Astrocyte of the cerebellum (primary cell): ENCODE data around the gene NHERF2.

Experiments used
- DNase-seq: peaks from one replicate; pipeline ENCODE4 v3.0.0-alpha.2; 2011; ENCODE audit warnings: low read depth
- H3K4me3 ChIP-seq: 2 replicates; pipeline ENCODE4 v1.5.1; 2011; ENCODE audit warnings: mild to moderate bottlenecking, low read depth, low read length, moderate library complexity
- in situ Hi-C: cut with HindIII; loops from 2 replicates; pipeline ENCODE4 v1.10.0; 2017; ENCODE audit warnings: low sequenced_read_pairs
- TF ChIP-seq, protein P1 (sequence below): IDR thresholded peaks from 2 replicates; pipeline ENCODE4 v1.5.1; 2012; ENCODE audit warnings: low read length, low read depth, moderate library complexity, mild to moderate bottlenecking; ENCODE audit errors: missing control alignments

Gene NHERF2

DNA sequence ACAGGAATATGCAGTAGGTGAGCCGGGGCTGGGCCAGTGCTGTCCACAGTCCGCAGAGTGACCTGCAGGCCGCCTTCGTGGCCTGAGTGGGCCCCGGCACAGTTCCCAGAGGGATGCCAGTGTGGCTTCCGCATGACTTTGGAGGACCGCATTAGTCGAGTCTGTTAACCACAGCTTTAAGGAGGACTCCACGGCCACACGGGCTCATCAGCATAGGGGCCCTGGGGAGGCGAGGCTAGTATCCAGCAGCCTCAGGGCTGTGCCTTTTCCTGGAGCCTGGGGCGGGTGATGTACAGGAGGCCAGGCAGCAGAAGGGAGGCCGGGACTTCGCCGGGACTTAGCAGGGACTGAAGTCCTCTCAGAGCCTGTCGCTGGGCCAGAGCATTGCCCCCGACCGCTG is 34.3 kb downstream of the NHERF2 start:
- TF ChIP-seq, protein P1, sequence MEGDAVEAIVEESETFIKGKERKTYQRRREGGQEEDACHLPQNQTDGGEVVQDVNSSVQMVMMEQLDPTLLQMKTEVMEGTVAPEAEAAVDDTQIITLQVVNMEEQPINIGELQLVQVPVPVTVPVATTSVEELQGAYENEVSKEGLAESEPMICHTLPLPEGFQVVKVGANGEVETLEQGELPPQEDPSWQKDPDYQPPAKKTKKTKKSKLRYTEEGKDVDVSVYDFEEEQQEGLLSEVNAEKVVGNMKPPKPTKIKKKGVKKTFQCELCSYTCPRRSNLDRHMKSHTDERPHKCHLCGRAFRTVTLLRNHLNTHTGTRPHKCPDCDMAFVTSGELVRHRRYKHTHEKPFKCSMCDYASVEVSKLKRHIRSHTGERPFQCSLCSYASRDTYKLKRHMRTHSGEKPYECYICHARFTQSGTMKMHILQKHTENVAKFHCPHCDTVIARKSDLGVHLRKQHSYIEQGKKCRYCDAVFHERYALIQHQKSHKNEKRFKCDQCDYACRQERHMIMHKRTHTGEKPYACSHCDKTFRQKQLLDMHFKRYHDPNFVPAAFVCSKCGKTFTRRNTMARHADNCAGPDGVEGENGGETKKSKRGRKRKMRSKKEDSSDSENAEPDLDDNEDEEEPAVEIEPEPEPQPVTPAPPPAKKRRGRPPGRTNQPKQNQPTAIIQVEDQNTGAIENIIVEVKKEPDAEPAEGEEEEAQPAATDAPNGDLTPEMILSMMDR: no peak
- DNase-seq: no peak
- in situ Hi-C loops: no loop called here
- H3K4me3 ChIP-seq: no peak overlapping the region

DNA sequence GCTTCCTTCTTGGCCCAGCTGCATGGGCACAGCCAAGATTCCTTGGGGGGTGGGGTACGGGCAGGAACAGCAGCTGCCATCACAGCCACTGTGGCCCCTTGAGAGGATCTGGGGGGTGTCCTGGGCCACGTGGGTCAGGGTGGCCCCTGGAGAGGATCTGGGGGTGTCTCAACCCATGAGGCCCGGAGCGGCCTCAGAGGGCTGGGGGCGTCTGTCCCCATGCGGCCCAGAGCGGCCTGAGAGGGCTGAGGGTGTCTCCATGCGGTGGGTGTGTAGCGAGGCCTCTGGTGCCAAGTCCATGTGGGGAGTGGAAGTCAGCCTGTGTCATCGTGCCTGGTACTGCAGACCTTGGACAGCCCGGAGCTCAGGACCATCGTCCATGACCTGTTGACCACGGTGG is 34.8 kb downstream of the NHERF2 start:
- TF ChIP-seq, protein P1: no peak
- in situ Hi-C loops: no loop called here
- no peak overlapping the region for H3K4me3 ChIP-seq
- no peak for DNase-seq

DNA sequence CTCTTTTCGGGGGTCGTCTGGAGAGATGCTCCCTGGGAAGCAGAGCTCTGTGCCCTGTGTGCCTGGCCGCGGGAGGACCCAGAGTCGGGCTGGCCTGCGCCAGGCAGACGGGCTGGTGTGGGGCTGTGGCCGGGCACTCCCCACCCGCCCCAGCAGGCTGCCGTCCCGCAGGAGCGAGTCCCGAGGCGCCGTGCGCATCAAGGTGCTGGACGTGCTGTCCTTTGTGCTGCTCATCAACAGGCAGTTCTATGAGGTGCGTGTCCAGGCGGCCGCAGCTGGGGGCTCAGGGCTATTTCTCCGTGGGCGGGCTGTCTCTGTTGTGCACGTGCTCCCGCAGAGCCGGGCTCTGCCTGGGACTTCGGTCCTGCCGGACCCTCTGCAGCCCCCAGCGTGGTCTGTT is 36.1 kb downstream of the NHERF2 start:
- DNase-seq: no peak
- H3K4me3 ChIP-seq: no peak overlapping the region
- TF ChIP-seq, protein P1: no peak
- in situ Hi-C loops: no loop called here

DNA sequence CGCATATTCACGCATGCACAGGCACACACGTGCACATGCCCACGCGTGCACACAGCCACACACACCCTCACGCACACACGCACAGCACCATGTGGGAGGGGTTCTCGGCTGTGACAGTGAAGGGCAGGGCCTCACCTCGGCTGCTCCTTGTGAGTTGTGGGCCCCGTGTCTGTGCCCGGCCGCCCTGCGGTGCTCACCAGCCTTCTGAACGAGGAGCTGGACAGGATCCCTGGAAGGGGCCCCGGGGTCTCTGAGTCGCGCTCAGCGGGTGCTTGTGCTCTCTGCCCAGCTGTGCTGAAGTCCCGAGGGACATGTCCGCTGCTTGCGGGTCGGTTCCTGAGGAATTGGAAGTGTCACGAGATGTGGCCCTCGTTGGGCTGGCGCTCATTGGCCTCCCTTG is 37.2 kb downstream of the NHERF2 start:
- DNase-seq: no peak
- TF ChIP-seq, protein P1: no peak
- in situ Hi-C loops: no loop called here
- H3K4me3 ChIP-seq: no peak overlapping the region

DNA sequence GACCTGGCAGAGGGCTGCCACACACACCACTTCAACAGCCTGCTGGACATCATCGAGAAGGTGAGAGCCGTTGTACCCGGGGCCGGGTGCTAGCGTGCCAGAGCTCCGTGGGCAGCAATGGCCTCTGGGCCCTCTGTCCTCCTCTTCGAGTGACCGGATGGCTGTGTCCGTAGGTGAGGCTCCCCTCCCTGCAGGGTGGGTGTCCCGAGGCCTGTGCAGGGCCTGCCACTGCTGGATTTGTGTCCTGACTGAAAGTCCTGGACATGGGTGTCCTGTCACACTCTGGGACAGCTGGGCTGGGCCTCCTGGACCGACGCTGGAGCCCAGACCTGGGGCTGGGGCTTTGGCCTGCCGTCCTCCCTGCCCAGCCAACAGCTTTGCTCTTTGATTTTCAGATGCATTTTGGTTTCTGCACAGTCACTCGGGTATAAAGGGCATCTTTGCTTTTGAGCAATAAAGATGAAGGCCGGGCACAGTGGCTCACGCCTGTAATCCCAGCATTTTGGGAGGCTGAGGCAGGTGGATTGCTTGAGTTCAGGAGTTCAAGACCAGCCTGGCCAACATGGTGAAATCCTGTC is 37.8 kb downstream of the NHERF2 start:
- in situ Hi-C loops: no loop called here
- H3K4me3 ChIP-seq: no peak overlapping the region

DNA sequence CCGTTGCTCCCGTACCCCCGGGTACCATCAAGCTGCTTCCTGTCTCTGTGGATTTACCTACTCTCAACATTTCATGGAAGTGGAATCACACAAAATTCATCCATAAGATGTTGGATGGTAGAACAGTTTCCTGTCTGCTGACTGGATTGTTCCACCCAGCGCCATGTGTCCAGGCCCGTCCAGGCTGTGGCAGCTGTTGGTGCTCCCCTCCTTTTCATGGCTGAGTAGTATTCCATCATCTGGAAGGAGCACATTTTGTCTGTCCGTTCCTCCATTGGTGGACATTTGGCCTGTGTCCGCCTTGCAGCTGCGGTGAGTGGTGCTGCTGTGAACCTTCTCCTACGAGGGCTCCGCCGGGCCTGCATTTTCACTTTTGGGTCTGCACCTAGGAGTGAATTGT is 39.4 kb downstream of the NHERF2 start:
- in situ Hi-C loops: no loop called here
- DNase-seq: no peak
- no peak overlapping the region for H3K4me3 ChIP-seq
- TF ChIP-seq, protein P1: no peak

More for the DNA sequence above, 37.8 kb downstream of the NHERF2 start:
- DNase-seq: no peak
- TF ChIP-seq, protein P1: no peak
